Kidney epithelial cell (primary cell): ENCODE data around the gene ATP5F1A. TPM values are rescaled to one million over a fixed set of nuclear protein-coding genes. Genes with fewer than 3 reads are reported as not detected.

Source experiments
- DNase-seq: peaks from one replicate; pipeline ENCODE4 v3.0.0-alpha.2; 2010; ENCODE audit warnings: low read depth
- H3K27me3 ChIP-seq: 2 replicates; pipeline ENCODE4 v1.6.0; 2011; ENCODE audit warnings: low read length; ENCODE audit not compliant: control insufficient read depth, insufficient read depth
- H3K36me3 ChIP-seq: 2 replicates; pipeline ENCODE4 v1.5.1; 2011; ENCODE audit warnings: low read length; ENCODE audit not compliant: control insufficient read depth, insufficient read depth
- H3K4me3 ChIP-seq: 2 replicates; pipeline ENCODE4 v1.5.1; 2011; ENCODE audit warnings: low read depth, mild to moderate bottlenecking, control low read depth, low read length
- total RNA-seq: library from RNA; depleted of rRNA; stranded (reverse); fragments of >200 nt; gene quantifications from 2 replicates; pipeline ENCODE4 v1.2.3, GENCODE V29; 2015
- TF ChIP-seq, protein P1 (sequence below): IDR thresholded peaks from 2 replicates; pipeline ENCODE4 v1.5.1; 2011; ENCODE audit warnings: mild to moderate bottlenecking, moderate library complexity, low read length, control low read depth, inconsistent platforms; ENCODE audit not compliant: insufficient read depth, poor library complexity, severe bottlenecking

The ATP5F1A gene
- total RNA-seq, 1 donor from 2014 or later, result 364 TPM

DNA sequence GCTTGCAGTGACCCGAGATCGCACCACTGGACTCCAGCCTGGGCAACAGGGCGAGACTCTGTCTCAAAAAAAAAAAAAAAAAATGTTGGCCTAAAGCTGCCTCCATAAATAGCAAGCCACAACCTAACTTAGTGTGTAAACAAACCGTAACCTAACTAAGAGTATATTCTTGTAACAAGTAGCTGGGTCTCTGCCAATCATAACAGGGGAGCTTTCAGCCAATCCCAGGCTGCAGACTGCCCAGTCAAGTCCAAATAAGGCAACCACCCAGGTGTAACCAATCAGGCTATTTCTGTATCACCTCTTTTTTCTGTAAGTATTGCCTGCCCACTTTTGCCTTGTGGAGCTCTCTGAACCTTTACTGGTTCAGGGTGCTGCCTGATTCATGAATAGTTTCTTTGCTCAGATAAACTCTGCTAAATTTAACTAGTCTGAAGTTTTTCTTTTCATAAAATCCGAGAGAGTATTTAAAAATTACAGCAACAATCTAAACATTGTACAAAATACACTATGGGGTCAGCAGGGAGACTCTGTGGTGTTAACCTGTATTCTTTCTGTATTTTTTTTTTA is 30.6 kb downstream of the ATP5F1A start:
- TF ChIP-seq, protein P1, sequence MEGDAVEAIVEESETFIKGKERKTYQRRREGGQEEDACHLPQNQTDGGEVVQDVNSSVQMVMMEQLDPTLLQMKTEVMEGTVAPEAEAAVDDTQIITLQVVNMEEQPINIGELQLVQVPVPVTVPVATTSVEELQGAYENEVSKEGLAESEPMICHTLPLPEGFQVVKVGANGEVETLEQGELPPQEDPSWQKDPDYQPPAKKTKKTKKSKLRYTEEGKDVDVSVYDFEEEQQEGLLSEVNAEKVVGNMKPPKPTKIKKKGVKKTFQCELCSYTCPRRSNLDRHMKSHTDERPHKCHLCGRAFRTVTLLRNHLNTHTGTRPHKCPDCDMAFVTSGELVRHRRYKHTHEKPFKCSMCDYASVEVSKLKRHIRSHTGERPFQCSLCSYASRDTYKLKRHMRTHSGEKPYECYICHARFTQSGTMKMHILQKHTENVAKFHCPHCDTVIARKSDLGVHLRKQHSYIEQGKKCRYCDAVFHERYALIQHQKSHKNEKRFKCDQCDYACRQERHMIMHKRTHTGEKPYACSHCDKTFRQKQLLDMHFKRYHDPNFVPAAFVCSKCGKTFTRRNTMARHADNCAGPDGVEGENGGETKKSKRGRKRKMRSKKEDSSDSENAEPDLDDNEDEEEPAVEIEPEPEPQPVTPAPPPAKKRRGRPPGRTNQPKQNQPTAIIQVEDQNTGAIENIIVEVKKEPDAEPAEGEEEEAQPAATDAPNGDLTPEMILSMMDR, result no peak
- no peaks in the 10 kb centered on the region for H3K36me3 ChIP-seq
- DNase-seq, result no peak

DNA sequence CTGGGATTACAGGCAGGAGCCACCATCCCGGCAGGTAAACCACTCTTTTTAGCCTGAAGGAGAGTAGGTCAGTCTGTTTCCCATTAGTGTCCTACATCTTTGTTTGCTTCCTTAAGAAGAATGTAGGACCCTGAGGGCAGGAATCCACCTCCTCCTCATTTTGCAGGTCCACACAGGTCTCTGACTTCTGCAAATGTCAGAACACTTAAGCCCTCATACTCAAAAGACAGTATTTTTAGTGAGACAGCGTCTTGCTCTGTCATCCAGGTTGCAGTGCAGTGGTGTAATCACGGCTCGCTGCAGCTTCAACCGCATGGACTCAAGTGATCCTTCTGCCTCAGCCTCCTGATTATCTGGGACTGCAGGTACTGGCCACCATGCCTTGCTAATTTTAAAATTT is 35.3 kb downstream of the ATP5F1A start:
- Histone ChIP-seq H3K27me3 (no peaks in the 10 kb centered on the region), H3K4me3 (no peak overlapping the region), H3K36me3 (no peaks in the 10 kb centered on the region)
- TF ChIP-seq, protein P1, result no peak
- DNase-seq, result no peak

More for the DNA sequence above, 30.6 kb downstream of the ATP5F1A start:
- H3K27me3 ChIP-seq, result no peaks in the 10 kb centered on the region
- no peak overlapping the region for H3K4me3 ChIP-seq

DNA sequence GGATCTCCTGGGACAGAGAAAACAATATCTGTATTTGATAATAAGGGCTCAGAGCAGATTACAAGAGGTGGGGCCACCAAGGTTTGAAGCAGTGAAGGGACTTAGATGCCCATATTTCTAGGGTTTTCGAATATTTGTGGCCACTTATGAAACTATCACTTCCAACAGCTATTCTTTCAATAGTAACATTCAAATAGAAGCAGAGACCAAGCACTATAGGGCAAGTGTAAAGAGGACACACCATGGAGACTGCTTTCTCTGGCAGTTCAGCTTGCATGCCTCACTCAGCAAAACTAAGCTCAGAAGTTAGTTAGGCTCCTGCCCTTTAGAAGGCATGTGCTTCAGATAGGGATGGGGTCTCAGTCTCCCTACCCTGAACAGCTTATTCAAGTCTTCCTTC is 36.3 kb downstream of the ATP5F1A start:
- TF ChIP-seq, protein P1, result no peak
- no peak for DNase-seq
- H3K27me3 ChIP-seq, result no peaks in the 10 kb centered on the region
- H3K36me3 ChIP-seq, result no peaks in the 10 kb centered on the region
- H3K4me3 ChIP-seq, result no peak overlapping the region

DNA sequence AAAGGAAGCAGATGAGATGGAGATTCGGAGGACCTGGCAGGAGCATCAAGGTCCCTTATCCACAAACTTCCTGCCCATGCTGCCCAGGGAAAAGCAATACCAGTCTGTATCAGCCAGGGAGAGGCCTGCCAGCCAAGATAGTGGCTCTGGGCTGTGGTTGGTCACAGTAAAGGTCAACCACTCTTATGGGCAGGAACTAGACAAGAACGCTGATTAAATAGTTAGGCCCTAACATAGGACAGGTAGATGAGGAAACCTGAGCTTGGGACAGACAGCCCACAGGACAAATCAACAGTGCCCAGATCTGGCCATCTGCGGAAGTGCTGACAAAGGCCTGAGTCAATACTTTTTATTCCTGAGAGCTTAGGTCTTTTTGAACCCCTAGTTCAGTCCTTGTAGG is 36.7 kb downstream of the ATP5F1A start:
- Histone ChIP-seq H3K4me3 (no peak overlapping the region), H3K36me3 (no peaks in the 10 kb centered on the region), H3K27me3 (no peaks in the 10 kb centered on the region)
- no peak for DNase-seq
- TF ChIP-seq, protein P1, result no peak

DNA sequence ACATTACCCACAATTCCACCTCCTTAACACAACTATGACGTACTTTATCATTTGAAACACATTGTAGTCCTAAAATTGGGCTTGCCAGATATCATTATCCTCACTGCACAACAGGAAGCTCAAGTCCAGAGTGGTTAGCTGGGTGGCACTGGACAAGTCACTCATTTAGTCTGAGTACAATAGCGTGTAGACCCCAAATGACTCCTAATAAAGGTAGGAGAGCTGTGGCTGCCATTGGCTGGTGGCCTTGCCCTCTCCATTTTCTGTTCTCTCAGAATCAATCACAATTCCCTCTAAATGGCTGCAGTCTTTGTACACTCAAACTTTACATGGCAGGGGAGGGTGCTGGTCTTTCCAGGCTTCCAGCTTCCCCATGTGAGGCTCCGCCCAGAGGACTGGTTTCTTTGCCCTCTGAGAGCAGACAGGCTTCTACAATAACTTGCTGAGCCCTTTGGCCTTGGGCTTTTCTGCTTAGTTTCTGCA is 37.7 kb downstream of the ATP5F1A start:
- no peak overlapping the region for H3K4me3 ChIP-seq
- DNase-seq, result no peak
- TF ChIP-seq, protein P1, result no peak

DNA sequence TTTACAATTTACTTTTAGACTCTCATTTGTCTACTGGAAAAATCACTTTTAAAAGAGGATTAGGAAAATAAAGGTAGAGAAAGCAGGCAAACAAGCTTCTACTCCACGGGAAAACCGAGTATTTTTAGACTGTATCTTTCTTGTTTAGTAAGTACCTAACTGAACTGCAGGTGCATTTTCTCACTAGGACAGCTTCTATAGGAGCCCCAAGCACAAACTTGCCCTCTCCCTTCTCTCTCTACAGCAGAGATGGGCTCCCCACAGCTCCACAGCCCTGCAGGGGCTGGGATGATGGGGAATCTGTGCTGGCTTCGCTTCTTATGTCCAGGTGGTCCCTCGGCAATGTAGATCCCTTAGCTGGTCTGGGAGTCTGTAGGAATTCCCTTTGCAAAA is 42.3 kb downstream of the ATP5F1A start:
- DNase-seq, result no peak
- TF ChIP-seq, protein P1, result no peak
- Histone ChIP-seq H3K4me3 (no peak overlapping the region), H3K27me3 (no peaks in the 10 kb centered on the region), H3K36me3 (no peaks in the 10 kb centered on the region)

More for the DNA sequence above, 37.7 kb downstream of the ATP5F1A start:
- Histone ChIP-seq H3K36me3 (no peaks in the 10 kb centered on the region), H3K27me3 (no peaks in the 10 kb centered on the region)
